ENCODE data around the gene PGBD1. TPM values are rescaled to one million over a fixed set of nuclear protein-coding genes. Genes with fewer than 3 reads are reported as not detected.

Gene PGBD1
- total and polyA plus RNA-seq, 2 of the 8 experiments (the other 6 are each of a cell fraction or from before 2014, with no cell fraction given): 2.5 to 9.2 TPM

DNA sequence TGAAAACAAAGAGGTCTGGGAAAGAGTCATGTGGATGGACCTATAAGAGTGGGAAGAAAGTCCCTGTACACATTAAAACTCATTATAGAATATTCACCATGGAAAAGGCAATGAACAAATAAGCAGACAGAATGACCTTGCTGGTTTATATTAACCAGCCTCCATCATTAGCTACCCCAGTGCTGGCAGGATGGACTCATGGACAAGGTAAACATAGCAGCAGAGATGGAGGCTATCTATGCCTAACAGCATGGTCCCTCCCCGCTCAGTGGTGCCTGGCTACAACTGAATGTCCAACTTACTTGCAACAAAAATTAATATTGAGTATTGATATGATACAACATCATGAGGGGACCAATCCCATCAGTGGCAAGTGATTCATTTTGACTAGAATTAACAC is 63.8 kb downstream of the PGBD1 start:
- no peak for FAIRE-seq
- peaks cover 0 to 1% (median 0%) of the 10 kb centered on the region in 4 experiments; a peak in 1 of 7 replicates for H3K27me3 ChIP-seq (replicated peaks in 1 of 4; ENCODE audit: control insufficient read depth in 3 of 4, extremely low read depth in 1 of 4, insufficient read depth in 3 of 4, low read length in 3 of 4)
- POLR2A ChIA-PET (ENCODE audit: partially characterized antibody): interaction anchor here (1.0 to 5.0 kb wide), 2 partner anchors 9 to 228 kb away, joined by 4 to 24 read pairs; partner anchors contain the start of gene ZSCAN31

More for the DNA sequence above, 63.8 kb downstream of the PGBD1 start:
- no peak overlapping the region for H4K5ac ChIP-seq (ENCODE audit: insufficient read length, low read depth, low read length)
- H2AFZ ChIP-seq (ENCODE audit: low read length): no peak overlapping the region
- no peak overlapping the region for H4K8ac ChIP-seq (ENCODE audit: extremely low read depth, insufficient read depth, low read length)
- TF ChIP-seq FOSL1 (IDR thresholded peaks at IDR 0.05; ENCODE audit: insufficient read depth, low read depth, low read length) (no peak), CEBPB (IDR thresholded peaks at IDR 0.05; ENCODE audit: low read depth, low read length) (no peak), TAF1 (IDR thresholded peaks at IDR 0.05; ENCODE audit: low read depth, low read length) (no peak), NANOG (IDR thresholded peaks at IDR 0.05; ENCODE audit: insufficient read depth, low read depth, low read length, poor library complexity, severe bottlenecking) (no peak), KDM5A (IDR thresholded peaks at IDR 0.05; ENCODE audit: low read length) (no peak), SP2 (IDR thresholded peaks at IDR 0.05; ENCODE audit: low read length) (no peak), TAF7 (optimal IDR thresholded peaks at IDR 0.05; ENCODE audit: borderline replicate concordance, low read depth, low read length) (no peak), BACH1 (IDR thresholded peaks at IDR 0.05; ENCODE audit: low read length) (no peak), SIN3A (conservative IDR thresholded peaks at IDR 0.05 in 1 of 2, IDR thresholded peaks at IDR 0.05 in 1 of 2; ENCODE audit: low read depth in 1 of 2, low read length in 2 of 2) (no peak), KDM1A (IDR thresholded peaks at IDR 0.05; ENCODE audit: borderline replicate concordance, low read length) (no peak), KDM4A (IDR thresholded peaks at IDR 0.05; ENCODE audit: low read depth, low read length, severe bottlenecking) (no peak)
- TF ChIP-seq, protein P1, sequence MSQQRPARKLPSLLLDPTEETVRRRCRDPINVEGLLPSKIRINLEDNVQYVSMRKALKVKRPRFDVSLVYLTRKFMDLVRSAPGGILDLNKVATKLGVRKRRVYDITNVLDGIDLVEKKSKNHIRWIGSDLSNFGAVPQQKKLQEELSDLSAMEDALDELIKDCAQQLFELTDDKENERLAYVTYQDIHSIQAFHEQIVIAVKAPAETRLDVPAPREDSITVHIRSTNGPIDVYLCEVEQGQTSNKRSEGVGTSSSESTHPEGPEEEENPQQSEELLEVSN (IDR thresholded peaks at IDR 0.05): no peak
- H3K9me3 ChIP-seq (ENCODE audit: insufficient read depth in 2 of 2, low read depth in 1 of 2, low read length in 1 of 2): no peaks in the 10 kb centered on the region
- peaks cover 0 to 2% of the 10 kb centered on the region in 2 experiments; a peak in 2 of 4 replicates for H3K79me2 ChIP-seq (ENCODE audit: control insufficient read depth in 1 of 2, insufficient read depth in 2 of 2, low read length in 2 of 2)
- H3K18ac ChIP-seq (ENCODE audit: extremely low read depth, low read length): no peak overlapping the region
- H3K4ac ChIP-seq (replicated peaks; ENCODE audit: insufficient read length, low read depth, low read length): no peak overlapping the region
- no peak overlapping the region for H3K56ac ChIP-seq (replicated peaks; ENCODE audit: insufficient read length, low read depth, low read length)
- DNase-seq (ENCODE audit: low read depth in 1 of 2, low spot score in 2 of 2): no peak
- H2BK15ac ChIP-seq (ENCODE audit: low read length): no peak overlapping the region
- H2BK120ac ChIP-seq (replicated peaks; ENCODE audit: low read depth, low read length): no peak overlapping the region
- H3K4me2 ChIP-seq (ENCODE audit: insufficient read depth in 1 of 2, low read depth in 2 of 2, low read length in 2 of 2): no peak overlapping the region
- CTCF ChIA-PET (ENCODE audit: partially characterized antibody): interaction anchor here (0.7 to 1.8 kb wide), 5 partner anchors 9 to 93 kb away, joined by 4 to 6 read pairs (median 4); partner anchors contain the start of genes ZKSCAN4 and ZSCAN31
- H3K14ac ChIP-seq (ENCODE audit: insufficient read length): no peak overlapping the region
- H3K36me3 ChIP-seq (ENCODE audit: control insufficient read depth in 2 of 4, insufficient read depth in 4 of 4, low read length in 3 of 4): no peaks in the 10 kb centered on the region
- H3K4me1 ChIP-seq (replicated peaks in 1 of 4; ENCODE audit: control insufficient read depth in 3 of 4, insufficient read depth in 4 of 4, low read length in 3 of 4): no peaks in the 10 kb centered on the region
- no peak overlapping the region for H3K27ac ChIP-seq (ENCODE audit: low read depth, low read length)
- H4K20me1 ChIP-seq (replicated peaks in 1 of 2; ENCODE audit: control insufficient read depth in 1 of 2, insufficient read depth in 2 of 2, low read length in 2 of 2): no peaks in the 10 kb centered on the region
- H2BK12ac ChIP-seq (ENCODE audit: low read depth, low read length): no peak overlapping the region
- no peak overlapping the region for H2AK5ac ChIP-seq (ENCODE audit: low read depth, low read length)
- H3K4me3 ChIP-seq (ENCODE audit: extremely low read depth in 1 of 4, insufficient read depth in 2 of 4, low read depth in 3 of 4, low read length in 4 of 4): no peak overlapping the region
- no peak overlapping the region for H4K91ac ChIP-seq (replicated peaks; ENCODE audit: insufficient read length, low read length)
- H2BK5ac ChIP-seq (ENCODE audit: low read depth, low read length): no peak overlapping the region
- no peaks in the 10 kb centered on the region for H3K79me1 ChIP-seq (ENCODE audit: low read depth, low read length)
- WGBS, 2 experiments (ENCODE audit: extremely low coverage in 1 of 2, insufficient coverage in 1 of 2, insufficient read length in 1 of 2, insufficient replicate concordance in 2 of 2, low coverage in 1 of 2, low lambda C conversion rate in 2 of 2, missing lambda C conversion rate in 1 of 2): 85% methylated on average over 1 of the region's 1 CpG; no CpG with 5 or more reads in 1 of the 2 experiments
- no peaks in the 10 kb centered on the region; the same call in 1 of the 2 replicates for H3K23me2 ChIP-seq (ENCODE audit: low read depth, low read length)
- no peak overlapping the region for H2BK20ac ChIP-seq (ENCODE audit: low read length)
- no peak overlapping the region for H3K23ac ChIP-seq (ENCODE audit: insufficient read length)
- H3K9ac ChIP-seq (replicated peaks in 1 of 4; ENCODE audit: extremely low read depth in 1 of 4, low read depth in 3 of 4, low read length in 3 of 4): no peak overlapping the region

Measured in H1 (cell line).